ENCODE results near the gene BRAT1. TPM values are rescaled to one million over a fixed set of nuclear protein-coding genes. Genes with fewer than 3 reads are reported as not detected.
A peak's percentile ranks its signal among the peaks of the same experiment; 100 is the strongest.
"Not testable (repeated sequence)": the region's sequence is repeated elsewhere in the genome, so short reads cannot be mapped to it uniquely, and the experiment has no call there.

The BRAT1 gene
- total RNA-seq = 19.2 and 31.2 TPM in 2 replicates

DNA sequence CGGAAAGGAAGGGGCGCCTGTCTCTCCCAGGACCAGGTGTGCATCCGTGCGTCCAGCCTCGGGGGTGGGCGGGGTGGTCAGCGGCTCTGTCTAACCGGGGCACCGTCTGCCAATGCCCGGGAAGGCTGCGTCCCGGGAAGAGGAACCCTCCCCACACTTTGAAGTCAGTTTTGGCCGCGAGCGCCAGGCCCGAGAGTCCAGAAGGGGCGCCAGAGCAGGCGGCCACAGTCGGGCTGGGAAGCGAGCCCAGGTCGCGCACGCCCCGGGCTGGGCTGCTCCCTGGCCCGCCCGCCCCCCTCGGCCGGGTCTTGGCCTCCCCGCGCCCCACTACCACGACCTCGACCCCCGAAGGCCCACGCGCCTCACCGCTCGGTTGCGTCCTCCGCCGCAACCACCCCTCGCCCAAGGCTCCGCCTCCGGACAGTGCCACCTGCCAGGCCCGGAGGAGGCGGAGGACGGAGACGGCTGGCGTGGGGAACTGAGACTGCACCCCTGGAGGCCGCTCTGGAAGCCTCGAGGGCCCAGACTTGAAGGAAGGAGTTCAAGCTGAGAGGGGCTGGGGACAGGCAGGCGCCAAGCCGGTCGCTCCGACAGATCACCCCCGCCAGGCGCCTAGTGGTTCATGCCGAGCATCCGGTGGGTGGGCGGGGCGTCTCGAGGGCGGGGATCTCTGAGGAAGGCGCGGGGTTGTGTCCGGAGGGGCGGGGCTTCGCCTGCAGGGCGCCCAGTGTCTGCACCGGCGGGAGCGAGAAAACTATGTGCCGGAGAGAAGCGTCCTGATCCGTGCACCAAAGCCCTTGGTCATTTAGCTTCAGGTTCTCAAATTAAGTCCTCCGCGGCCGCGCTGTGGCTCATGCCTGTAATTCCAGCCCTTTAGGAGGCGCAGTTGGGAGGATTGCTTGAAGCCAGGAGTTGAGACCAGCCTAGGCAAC lies at the start of gene BRAT1:
TSS of gene BRAT1 (minus strand) at position 404 of the 932 bp plus-strand sequence. CDS start 1,093 bp downstream, outside the sequence.
- peak; percentile 66 for DNase-seq (ENCODE audit: low read depth, low spot score)

DNA sequence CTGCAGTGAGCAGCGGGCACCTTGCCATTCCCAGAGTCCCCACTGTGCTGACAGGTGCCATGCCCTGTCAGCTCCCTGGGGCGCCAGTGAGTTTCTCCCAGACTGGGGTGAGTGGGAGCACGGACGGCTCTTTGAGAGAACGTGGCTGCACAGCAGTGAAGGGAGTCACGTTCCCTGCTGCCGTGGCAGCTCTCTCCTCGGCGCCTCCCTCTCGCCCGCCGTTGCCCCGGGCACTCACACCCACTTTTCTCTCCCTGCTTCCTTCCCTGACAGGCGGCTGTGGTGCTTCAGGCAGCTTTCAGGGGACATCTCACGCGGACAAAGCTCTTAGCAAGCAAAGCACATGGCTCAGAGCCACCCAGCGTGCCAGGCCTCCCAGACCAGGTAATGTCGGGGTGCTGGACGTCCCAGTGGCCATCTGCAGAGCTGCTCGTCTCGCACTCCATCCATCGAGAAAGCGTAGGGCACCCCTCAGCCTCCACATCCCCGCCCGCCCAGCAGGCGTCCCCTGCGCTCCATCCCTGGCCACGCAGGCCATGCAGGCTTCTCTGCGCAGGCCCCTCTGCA lies 49.4 kb upstream of the BRAT1 start:
- DNase-seq (ENCODE audit: low read depth, low spot score) = no peak

- DNase-seq (ENCODE audit: low read depth, low spot score) = no peak
Measured at GRCh38 chr7:2603044-2603965, 48.0 kb upstream of the BRAT1 start.

GRCh38 chr7:2602406-2603043 lies 47.2 kb upstream of the BRAT1 start:
- DNase-seq (ENCODE audit: low read depth, low spot score) = no peak

DNA sequence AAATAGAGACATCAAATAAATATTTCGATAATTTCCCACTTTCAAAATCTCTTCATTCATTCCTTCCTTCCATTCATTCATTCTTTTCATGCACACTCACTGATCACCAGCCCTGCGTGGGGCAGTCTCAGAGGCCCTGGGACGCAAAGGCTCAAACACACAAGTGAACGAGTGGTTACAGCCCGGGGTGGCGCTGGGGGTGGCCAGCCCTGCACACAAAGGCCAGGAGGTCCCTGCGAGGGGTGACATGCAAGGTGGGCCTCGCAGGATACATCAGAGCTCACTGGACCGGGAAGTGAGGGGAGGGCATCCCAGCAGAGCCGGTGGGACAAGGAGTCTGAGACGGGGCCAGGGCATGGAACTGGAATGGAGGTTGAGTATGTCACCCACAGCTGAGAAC lies 46.6 kb upstream of the BRAT1 start:
- no peak for DNase-seq (ENCODE audit: low read depth, low spot score)

DNA sequence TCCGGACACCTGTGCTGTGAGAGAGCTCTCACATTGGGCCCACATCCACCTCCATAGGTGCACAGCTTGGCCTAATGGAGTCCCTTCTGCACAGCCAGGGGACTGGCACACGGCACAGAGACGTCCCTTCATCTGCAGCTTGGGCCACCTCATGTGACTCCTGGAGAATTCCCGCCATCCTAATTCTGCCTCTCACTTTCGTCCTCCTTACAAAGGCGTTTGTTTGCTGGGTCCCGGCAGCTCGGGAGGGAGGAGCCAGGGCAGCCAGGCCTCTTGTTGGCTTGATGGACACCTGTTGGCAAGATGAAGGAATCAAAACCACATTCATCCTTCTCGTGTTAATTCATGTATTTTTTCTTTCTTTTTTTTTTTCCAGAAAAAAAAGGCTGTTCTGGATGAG lies 45.7 kb upstream of the BRAT1 start:
- no peak for DNase-seq (ENCODE audit: low read depth, low spot score)

DNA sequence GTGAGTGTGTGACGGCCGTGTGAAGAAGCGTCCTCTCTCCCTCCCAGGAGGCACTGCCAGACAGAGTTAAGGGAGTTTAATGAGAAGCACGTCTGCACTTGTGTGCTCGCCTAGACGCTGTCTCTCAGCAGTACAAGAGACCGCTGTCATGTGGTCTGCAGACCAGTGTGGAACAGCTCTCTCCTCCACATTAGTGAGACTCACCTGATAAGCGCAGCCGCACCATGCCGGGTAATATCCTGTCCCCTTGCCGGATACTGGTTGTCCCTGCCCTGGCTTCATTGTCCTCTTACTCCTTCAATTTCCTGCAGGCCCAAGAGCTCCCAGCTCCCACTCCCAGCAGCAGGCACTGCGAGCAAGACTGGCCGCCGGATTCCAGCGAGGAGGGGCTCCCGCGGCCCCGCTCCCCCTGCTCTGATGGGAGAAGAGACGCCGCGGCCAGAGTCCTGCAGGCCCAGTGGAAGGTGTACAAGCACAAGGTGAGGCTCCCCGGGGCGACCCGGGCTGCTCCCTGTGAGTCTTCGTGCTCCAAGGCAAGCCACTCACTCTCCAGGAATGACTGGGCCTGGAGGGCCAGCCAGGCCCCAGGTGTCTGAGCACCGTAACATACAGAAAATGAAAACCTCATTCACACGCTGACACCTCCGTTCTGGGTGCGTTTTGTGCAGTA lies 43.0 kb upstream of the BRAT1 start:
- DNase-seq (ENCODE audit: low read depth, low spot score) = no peak

DNA sequence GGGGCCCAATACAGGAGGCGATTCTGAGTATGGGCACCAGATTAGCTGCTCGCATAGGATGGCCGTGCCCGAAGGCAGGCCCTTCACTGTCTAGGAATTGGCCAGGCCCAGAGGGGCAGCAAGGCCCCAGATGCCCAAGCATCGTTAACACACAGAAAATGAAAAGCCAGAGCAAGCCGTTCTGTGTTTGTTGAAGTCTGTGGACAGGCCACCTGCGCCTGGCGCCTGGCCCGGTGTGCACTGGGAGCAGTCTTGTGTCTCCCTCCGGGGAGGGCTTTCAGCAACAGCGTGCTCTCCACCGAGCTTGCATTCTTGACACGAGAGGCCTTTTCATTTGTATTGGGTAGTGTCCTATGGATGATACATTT lies 41.9 kb upstream of the BRAT1 start:
- DNase-seq (ENCODE audit: low read depth, low spot score) = no peak

DNA sequence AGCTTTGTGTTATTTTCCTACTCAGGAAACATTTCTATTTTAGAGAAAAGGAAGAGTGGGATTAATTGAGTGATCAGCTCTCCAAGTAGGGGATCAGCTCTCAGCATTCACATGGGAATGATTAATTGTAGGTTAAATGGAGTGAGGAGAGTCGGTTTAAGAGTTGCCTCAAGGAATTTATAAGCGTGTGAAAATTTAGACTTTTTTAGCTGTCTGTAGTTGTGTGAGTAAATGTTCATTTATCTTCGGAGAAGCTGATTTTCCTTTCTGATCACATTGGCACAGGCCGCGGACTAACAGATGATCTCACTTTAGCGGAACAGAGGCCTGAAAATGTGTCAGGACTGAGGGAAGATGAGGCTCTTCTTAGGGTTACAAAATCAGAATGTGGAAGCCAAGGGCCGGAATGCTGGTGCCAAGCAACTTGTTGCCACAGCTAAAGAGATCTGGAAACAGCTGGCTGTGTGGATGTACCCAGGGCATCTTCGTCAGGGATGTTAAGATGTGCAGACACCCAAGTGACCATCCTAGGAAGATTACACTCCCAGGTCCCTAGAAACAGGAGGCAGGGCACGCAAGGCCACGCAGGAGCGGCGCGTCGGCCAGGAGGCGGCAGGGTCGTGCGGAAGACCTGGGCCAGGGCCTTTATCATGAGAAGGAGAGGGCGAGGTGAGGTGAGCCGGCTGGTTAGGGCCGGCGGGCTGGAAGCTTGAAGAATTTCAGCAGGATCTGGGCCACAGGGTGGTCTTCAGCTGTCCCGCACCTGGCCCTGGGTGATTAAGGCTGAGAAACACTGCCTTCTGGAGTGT lies 41.3 kb upstream of the BRAT1 start:
- no peak for DNase-seq (ENCODE audit: low read depth, low spot score)

GRCh38 chr7:2595258-2595860 lies 40.0 kb upstream of the BRAT1 start:
- DNase-seq (ENCODE audit: low read depth, low spot score) = no peak

- DNase-seq (ENCODE audit: low read depth, low spot score) = no peak
Measured at GRCh38 chr7:2594599-2594998, 39.3 kb upstream of the BRAT1 start.

DNA sequence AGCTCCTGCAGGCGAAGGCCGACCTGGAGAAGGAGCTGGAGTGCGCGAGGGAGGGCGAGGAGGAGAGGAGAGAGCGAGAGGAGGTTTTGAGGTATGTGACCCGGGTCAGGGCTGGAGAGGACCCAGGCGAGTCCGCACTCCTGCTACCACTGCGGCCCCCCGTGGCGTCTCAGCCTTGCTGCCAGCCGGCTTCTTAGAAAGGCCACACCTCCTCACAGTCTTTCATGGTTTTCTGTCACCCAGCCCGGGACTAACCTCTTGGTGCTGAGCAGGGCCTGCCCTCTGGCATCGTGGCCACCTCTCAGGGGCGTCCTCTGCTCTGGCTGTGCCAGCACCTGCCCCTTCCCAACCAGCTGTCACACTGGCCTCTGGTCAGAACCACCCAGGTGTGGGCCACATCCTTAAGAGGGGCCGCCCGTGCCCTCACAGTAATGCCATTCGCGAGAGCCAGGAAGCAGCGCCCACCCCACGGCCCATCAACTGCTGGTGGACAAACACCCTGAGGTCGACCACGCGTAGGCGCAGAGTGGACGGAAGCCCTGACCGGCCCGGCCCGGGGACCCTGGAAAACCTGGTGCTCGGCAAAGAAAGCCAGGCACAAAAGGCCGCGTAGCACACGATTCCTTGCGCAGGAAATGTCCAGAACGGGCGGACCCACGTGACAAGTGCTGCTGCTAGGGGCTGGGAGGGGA lies 37.9 kb upstream of the BRAT1 start:
- no peak for DNase-seq (ENCODE audit: low read depth, low spot score)

- no peak for DNase-seq (ENCODE audit: low read depth, low spot score)
Measured at GRCh38 chr7:2592375-2592865, 37.1 kb upstream of the BRAT1 start.

- DNase-seq (ENCODE audit: low read depth, low spot score) = not testable (repeated sequence)
Measured at GRCh38 chr7:2589941-2590340, 34.6 kb upstream of the BRAT1 start.

DNA sequence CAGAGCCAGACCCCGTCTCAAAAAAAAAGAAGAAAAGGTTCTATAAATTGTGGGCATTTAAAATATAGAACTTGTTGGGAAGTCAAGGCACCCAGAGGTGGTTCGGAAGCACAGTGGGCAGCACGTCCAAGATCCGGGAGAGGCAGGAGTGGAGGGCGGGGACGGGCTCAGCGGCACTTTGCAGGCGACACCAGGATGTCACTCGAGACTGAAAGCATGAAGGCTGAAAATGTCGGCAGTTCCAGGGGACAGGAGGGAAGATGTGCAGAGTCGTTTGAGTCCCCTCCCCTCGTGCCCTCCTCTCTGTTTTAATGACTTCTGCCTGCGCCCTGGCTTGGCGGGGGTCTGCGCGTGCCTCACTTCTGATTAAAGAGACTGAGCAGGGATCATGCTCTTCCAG lies 34.0 kb upstream of the BRAT1 start:
- no peak for DNase-seq (ENCODE audit: low read depth, low spot score)

DNA sequence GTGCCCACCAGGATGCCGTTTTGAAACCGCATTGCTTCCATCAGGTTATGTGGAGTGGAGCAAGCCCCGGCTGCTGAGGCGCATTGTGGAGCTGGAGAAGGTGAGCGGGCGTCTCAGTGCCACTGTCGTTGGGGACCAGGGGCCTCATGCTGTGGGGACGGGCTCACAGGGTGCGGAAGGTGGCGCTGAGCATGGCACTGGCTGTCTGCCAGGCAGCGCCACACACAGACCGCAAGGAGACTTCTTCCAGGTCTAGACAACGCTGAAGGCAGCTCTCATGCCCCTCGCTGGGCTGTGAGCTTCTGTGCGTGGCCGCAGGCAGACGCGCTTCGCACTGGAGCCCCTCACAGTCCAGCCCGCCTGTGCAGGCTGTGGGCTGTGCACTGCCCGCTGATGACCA lies 32.5 kb upstream of the BRAT1 start:
- no peak for DNase-seq (ENCODE audit: low read depth, low spot score)

- no peak for DNase-seq (ENCODE audit: low read depth, low spot score)
Measured at GRCh38 chr7:2587134-2587533, 31.8 kb upstream of the BRAT1 start.

- DNase-seq (ENCODE audit: low read depth, low spot score) = no peak
Measured at GRCh38 chr7:2586326-2587020, 31.1 kb upstream of the BRAT1 start.
